DLD1 (cell line): ENCODE measurements around the gene RAI1.

Source experiments
- in situ Hi-C: cut with HindIII; loops from 2 replicates; pipeline ENCODE4 v1.10.0; 2017; ENCODE audit warnings: low sequenced_read_pairs

The RAI1 gene

DNA sequence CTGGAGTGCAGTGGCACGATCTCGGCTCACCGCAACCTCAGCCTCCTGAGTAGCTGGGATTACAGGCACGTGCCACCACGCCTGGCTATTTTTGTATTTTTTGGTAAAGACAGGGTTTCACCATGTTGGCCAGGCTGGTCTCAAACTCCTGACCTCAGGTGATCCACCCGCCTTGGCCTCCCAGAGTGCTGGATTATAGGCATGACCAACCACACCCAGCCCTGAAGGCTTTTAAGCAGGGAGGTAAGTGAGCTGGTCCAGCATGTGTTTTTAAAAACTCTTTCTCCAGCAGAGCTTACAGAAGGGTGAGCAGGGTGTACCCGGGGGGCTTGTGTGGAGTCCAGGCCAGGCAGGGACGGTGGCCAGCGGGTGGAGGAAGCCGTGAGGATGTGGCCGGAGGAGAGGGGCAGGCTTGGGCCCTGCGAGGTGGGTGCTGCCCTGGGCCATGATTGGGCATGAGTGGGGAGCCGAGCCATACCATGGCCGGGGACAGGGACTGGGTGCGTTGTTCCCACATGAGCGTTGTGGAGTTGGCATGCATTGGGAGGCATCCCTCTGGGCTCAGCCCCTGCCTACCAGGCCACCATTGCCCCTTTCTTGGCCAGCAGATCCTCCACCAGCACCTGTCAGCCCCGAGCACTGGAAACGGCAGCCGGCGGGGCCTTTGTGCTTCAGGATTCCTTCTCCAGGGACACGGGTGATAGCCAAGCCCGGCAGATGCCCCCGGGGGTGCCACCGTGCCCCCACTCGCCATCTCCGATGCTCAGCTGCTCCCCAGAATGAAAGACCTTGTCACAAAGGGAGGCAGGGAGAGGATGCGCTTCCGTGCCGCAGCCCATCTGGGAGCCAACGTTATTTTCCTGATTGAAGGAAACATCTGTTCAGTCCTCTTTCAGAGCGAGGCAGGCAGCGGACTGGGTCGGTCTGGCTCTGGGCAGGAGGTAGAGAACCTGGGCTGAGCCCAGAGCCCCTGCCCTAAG, 64.5 kb downstream of the RAI1 start:
- in situ Hi-C loops = no loop called here

DNA sequence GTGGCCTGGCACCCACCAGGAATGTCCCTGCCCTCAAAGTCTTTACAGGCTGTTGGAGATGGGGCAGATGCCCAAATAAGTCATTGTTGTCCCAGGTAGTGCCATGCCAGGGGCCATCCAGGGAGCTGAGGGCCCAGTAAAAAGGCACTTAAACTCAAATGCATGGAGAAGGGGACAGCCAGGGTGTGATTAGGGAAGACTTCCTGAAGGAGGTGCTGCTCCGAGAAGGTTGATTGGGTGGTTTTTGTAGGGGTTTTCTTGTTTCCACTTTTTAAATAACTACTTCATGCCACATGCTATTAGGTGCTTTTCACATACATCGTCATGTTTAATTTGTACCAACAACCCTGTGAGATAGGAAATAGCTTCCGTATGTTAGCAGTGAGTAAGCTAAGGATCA, 66.9 kb downstream of the RAI1 start:
- in situ Hi-C loops = no loop called here

DNA sequence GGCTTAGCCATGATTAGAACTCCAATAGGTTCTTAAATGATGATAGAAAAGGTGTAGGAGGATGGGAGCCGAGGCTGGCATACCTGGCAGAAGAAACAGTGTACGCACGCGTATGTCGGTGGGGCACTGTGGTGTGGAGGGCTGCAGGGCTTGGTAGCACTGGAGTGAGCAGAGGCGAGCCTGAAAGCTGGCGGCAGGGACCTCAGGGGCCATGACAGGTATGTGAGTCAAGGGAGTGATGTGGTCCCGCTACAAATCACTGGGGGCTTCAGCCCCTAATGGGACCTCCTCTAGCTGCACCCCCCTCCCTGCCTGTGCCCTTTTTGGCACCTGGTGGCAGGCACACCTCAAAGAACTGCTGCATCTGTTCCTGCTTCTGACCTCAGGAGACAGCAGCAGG, 67.3 kb downstream of the RAI1 start:
- in situ Hi-C loops = no loop called here

DNA sequence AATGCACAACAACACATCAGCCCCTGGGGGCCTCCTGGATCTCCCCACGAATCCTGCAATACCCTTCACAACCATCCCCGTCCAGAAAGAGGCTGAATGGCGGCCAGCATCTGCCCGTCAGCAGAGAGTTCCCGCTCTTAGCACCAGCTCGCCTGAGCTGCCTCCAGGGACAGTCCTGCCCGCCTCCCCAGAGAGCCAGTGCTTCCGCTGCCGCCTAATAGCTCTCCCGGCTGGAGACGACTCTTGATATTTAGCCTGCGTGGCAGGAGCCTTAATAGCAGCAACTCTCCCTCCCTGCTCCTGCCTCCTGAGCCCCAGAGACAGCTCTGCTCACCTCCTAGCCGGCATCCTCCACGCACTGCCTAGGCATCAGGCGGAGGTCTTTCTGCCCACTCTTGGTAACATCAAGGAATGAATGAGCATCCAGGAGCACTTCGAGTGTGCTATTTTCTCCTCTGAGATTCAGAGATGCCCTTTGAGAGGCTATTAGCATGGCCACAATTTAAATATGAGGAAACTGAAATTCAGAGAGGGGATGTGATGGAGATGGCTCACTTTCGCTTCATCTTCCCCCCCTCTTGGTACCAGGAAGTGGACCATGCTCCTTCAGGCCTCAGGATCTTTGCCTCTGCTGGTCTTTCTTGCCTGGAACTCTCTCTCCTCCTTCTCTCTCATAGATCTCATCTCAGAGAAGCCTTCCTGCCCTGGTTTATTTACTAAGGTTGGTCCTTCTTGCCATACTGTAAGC, 67.9 kb downstream of the RAI1 start:
- in situ Hi-C loops = no loop called here

DNA sequence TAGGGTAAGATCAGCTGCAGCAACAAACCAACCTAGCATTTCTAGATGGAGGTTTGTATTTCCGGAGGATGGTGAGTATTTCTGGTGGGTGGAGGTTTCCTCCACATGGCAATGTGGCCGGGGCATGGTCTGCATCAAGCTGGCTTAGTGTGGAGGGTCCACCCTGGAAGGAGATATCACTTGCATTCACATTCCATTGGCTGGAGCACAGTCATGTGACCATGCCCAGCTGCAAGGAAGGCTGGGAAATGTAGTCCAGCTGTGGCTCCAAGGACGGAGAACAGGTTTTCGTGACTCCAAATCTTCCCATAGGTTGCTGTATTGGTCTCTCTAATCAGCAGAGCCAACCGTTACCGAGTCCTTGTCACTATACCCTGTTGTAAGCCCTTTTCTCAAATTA, 68.7 kb downstream of the RAI1 start:
- in situ Hi-C loops = no loop called here

DNA sequence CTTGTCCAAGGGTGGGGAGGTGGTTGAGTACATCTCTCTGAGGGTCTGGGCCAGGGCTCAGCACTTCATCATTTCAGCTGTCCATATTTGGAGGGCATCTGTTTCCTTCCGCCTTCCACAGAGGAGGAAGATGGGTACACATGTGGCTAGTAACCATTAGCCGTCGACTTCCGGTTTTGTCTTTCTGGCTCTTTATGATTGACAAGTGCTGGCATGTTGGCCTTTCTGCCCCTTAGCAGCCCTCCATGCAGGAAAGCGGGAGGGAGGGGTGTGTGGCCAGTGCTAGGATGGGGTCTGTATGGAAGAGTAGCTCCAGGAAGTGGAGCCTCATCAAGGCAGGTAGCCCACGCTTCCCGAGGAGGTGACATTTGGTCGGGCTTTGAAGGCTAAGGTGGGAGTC, 69.6 kb downstream of the RAI1 start:
- in situ Hi-C loops = no loop called here

DNA sequence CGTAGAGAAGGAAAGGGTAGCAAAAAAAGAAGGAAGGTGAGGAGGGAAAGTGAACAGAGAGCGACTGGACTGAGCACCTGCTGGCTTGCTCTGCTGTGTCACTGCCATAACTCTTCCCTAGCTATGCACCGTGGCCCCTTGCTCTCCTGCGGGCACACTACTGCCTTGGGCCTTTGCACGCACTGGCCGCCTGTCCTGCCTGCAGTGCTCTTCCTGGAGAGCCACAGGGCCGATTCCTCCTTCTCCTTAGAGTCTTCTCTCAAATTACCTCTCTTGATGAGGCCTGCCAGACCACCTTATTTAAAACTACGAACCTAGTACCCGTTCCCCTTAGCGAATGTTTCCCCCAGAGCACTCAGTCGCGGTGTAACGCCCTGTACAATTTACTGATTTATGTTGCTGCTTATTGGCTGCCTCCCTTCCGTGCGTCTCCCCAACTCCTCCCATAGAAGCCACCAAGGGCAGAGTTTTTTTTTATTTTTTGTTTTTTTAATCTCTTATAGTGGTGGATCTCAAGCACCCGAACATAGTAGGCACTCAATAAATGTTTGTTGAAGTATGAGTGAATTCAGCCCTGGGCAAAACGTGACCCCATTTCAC, 70.3 kb downstream of the RAI1 start:
- in situ Hi-C loops = no loop called here

DNA sequence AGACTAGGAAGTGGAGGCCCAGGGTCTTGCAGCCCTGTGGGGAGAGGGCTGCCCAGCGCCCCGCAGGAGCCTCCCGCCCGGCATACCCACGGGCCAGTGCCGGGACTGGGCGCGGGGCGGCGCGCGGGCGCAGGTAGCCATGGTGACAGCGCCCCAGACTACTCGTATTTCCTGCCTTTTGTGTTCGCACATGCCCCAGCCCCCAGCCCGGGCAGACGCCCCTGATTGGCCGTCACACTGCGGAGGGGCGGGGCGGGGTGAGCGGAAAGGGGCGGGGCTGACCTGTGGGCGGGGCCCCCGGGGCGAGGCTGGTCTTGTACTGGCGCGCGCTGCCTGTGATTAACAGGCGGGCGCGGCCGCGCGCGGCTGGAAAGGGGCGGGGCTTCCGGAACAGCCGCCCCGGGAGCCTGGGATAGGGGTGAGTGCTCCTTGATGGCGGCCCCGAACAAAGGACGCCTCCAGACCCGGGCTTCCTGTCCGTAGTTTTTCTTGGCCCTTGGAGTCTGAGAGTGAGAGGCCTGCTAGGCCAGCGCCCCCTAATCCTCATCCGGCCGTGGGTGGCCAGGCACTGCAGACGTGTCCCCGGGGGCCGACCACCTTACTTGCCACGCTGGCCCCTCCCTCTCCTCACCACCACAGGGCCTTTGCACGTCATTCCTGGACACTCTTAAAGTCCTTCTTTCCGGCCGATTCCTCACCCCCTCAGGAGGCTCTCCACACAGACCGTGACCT, 71.0 kb downstream of the RAI1 start:
- in situ Hi-C loops = no loop called here

DNA sequence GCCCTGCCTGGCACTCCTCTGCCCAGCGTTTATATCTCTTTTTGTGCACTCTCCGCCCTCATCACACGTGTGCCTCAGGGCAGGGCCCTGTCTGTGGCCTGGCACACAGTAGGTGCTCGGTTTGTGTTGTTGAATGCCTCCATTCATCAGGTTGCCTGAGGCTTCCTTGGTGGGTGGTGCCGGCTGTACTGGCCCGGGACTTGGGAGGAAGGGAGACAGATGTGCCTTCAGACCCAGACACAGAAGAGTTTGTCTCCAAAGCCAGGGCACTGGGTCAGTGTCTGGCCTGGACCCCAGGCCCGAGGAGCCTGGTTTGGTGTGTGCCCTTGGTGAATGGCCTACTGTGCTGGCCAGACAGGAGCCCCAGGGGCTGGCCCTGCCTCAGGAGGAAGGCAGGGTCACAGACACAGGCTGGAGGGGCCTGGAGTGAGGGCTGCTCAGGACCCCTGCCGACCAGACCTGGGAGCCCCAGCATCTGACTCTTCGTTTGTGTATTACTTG, 71.6 kb downstream of the RAI1 start:
- in situ Hi-C loops = no loop called here

DNA sequence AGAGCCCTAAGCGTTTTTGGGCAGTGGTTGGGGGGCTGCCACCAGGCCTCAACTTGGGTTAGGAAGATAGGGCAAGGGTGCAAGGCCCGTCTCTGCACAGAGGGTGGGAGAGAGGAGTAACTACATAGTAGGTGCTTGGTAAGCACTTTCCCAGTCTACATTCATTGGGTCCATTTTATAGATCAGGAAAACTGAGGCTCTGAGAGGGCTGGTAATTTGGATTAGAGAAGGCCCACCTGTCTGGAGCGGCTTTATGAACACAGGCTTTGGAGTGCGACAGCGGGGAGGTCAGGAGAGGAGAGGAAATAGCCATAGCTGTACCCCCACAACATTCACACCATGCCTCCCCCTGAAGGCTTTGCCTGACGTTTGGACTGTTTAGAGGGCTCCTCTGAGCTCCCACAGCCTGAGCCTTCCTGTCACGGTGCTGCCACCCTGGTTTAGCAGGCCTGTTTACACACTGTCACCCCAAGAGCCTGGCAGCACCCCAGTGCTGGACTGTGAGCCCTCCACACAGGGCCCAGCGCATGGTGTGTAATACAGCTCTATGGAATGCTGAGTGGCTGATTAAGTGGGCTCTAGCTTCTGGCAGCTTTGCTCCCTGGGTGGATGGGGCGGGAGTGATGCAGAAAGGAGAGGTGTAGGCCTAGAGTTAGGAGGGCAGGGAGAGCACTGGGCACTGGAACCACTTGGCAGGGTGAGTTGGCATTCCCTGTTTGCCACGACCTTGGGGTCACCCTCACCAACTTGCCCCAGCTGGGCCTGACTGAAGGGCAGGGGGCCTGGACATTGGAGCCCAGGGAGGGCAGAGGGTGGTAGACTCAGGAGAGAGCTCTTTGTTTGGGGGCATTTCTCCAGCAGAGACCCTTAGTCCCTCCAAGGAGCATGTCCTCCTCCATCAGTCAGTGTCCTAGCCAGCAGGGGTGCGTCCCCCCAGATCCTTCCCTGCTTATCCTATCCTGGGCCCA, 73.7 kb downstream of the RAI1 start:
- in situ Hi-C loops = no loop called here

DNA sequence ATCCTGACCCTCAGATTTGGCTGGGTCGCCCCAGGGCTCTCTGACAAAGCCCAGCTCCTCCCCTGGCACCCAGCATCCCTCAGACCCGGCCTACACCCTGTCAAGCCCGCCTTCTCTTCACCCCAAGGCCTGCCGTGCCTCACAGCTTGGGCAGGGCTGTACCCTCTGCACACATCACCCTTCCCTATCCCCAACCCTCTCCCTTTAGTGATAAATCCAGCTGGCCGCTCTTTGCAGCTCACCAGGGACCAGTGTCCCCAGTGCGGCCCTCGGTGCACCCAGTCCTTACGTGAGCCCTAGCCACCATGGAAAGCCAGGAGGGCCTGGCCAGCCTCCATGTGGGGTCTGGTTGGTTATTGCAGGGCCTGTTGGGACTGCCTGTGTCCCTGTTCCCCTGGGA, 74.5 kb downstream of the RAI1 start:
- in situ Hi-C loops = no loop called here

DNA sequence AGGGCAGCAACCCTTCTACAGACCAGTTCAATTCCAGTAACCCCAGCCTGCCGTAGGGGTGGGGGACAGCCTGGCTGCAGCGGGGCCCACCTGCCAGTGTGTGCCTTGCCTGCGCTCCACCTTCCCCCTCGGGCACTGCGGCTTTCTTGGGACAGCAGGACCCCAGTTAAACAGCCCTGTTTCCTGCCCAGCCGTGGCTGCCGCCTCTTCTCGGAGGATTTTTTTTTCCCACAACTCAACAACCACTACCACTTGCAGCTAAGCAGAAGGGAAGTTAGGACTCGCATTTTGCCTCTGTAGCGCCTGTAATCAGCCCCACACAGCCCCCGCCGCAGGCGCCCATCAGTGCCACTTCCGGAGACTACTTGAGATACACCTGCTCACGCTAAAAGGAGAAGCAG, 76.1 kb downstream of the RAI1 start:
- in situ Hi-C loops = no loop called here

DNA sequence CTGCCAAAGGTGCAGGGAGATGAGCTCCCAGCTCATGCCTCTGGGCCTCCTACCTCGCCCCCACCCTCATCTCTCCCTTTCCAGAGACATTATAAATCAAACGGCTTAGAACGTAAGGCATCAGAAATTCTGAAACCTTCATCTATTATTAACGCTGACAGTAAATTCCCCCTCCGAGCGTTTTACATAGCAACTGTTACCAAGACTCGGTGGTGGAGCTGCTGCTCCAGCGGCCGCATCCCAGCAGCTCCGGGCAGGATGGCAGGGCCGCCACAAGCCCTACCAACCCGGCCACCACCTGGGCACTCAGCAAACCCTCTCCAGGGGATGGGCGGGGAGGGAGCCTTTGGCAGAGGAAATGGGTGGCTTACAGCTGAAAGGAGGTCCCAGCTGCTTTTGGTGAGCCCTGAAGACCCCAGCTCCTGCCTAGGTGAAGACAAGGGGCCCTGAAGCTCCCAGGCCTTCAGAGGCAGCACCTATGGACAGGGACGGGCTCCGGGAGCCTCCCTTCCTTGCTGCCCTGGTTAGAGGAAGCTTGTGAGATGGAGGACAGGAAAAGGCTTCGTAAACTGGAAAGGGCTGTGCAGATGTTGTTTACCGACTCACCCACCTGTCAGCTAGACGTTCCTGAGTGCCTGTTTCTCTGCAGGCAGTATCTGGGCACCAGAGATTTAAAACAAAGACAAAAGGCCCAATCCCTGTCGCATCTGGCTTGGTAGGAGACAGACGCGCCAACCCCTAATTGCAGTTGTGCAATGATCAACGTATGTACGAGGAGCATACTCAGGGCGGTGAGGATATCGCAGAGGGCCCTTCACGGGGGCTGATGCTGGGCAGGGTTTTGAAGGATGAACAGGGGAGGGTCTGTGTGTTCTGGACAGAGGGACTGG, 76.9 kb downstream of the RAI1 start:
- in situ Hi-C loops = no loop called here

DNA sequence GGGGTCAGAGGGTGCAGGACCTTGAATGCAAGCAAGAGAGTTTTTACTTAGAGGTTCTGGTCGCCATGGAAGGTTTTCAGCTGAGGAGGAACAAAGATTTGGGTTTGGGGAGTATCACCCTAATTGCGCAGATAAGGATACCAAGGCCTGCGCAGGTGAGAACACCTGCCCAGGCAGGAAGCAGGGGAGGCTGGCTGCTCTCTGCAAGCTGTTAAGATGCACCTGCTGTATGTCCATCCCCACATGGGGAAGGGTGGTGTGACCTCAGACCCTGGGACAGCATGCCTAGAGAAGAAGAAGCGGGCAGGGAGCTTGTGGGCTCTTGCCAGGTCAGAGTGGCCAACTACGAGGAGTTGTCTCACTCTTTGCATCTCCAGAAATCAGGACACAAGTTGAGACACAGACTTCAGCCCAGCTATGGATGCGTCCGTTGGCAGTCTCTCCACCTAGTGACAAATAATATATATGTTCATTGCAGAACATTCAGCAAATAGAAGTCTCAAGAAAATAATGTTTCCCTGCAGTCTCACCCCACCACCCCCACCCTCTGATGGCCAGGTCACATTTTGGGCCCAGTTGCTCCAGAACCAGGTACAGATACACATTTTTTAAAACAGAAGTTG, 77.8 kb downstream of the RAI1 start:
- in situ Hi-C loops = no loop called here

DNA sequence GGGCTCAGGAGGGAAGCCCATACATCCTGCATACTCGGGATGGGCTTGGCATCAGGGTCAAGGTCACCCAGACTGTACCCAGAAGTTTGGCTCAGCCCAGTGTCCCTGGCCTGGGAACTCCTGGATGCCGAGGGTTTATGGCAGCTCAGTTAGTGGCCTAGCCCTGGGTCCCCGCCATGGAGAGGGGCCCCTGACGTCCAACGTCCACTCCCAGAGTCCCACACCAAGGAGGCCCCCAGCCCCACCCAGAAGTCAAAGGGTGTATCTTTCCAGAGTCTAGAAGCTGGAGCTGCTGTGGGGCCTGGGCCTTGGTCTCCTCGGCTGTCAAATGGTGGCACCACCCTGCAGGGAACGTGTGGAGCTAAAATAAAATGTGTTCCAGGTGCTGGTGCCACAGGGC, 79.1 kb downstream of the RAI1 start:
- in situ Hi-C loops = no loop called here

DNA sequence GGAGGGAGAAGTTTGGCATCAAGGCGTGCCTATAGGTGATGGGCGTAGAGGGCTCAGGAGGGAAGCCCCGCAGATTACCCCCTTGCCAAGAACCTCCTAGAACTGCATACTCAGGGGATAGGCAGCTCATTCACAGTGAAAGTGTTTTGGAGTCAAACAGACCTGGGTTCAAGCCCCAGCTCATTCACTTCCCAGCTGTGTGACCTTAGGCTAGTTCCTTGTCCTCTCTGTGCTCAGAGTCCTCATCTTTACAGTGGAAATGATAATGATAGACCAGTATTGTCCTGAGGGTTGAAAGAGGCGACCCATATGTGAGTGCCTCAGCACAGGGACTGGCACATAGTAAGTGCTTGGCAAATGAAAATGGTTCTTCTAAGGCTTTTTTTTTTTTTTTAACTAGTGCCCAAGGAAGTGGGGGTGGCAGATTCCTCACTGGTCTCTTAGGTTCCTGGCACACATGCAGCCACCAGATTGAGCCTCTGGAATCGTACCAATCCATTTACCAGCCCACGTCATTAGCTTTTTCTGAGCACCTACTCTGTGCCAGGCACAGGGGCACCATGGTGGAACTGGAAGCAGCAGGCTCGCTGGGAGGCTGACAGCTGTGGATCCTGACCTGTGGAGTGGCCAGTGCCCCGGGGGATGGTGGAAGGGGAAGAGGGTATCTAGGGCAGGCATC, 79.8 kb downstream of the RAI1 start:
- in situ Hi-C loops = no loop called here

DNA sequence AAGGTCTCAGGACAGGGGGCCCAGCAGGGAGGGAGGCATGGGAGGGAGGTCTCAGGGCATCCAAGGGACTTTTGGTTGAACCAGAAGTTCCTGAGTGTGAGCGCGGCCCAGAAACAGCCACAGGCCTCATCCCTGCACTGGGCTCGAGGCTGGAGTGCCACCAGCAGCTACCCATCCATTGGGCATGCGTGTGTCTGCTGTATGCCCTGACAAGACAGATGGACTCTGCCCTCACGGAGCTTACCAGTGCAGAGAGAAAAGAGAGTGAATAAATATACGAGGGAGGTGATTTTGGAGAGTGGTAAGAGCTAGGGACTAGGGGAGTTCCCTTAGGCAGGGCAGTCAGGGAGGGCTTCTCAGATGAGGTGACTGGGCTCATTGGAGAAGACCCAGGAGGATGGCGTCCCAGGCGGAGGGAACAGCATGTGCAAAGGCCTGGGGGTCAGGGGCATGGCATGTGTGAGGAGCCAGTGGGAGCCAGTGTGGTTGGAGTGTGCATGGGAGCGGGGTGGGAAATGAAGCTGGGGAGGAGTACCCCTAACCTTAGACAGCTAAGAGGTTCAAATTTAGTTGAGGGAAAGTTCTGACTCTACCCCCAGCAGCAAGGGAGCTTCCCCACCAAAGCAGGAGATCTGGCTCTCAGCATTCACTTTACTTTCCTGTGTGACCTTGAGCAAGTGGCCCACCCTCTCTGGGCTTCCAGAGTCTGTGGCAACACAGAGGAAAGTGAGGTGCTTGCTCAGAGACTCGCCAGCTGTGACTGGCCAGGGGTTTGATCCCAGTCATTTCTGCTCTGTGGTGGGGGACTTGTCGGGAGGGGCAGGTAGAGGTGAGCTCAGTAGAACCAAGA, 80.9 kb downstream of the RAI1 start:
- in situ Hi-C loops = no loop called here
